MCF 10A (cell line): ENCODE results near the gene PIK3R3. TPM values are rescaled to one million over a fixed set of nuclear protein-coding genes. Genes with fewer than 3 reads are reported as not detected.

Experiments
- BruUV-seq: library from RNA; stranded (reverse); fragments of 400-500 nt; replicated peaks from 2 replicates; lab custom pipeline; 2021; lab: Mats Ljungman, UMichigan
- CTCF ChIA-PET: fragments of 300-600 bp; sonication (Branson Sonifier 250); formaldehyde crosslinking; extraction: SDS; loops from one replicate; lab custom pipeline; 2021; ENCODE audit warnings: antibody characterized with exemption, inconsistent platforms; lab: Yijun Ruan, JAX
- POLR2A ChIA-PET: fragments of 300-600, 350-650 bp; sonication (Branson Sonifier 250); formaldehyde crosslinking; extraction: SDS; loops from one replicate; lab custom pipeline; 2020; ENCODE audit warnings: antibody characterized with exemption, inconsistent platforms; lab: Yijun Ruan, JAX
- DNase-seq: peaks from one replicate; pipeline ENCODE4 v3.0.0-alpha.2; 2018; ENCODE audit not compliant: unreplicated experiment
- H3K27ac Mint-ChIP-seq: one replicate; pipeline ENCODE4 v1.8.0; 2022; ENCODE audit warnings: mild to moderate bottlenecking, low read depth, mixed read lengths; ENCODE audit not compliant: unreplicated experiment
- H3K27me3 Mint-ChIP-seq: one replicate; pipeline ENCODE4 v1.8.0; 2022; ENCODE audit warnings: mixed read lengths; ENCODE audit not compliant: insufficient read depth, unreplicated experiment
- H3K36me3 Mint-ChIP-seq: one replicate; pipeline ENCODE4 v1.8.0; 2022; ENCODE audit warnings: mild to moderate bottlenecking, moderate library complexity, mixed read lengths; ENCODE audit not compliant: insufficient read depth, unreplicated experiment
- H3K4me1 Mint-ChIP-seq: one replicate; pipeline ENCODE4 v1.8.0; 2022; ENCODE audit warnings: mixed read lengths; ENCODE audit not compliant: insufficient read depth, unreplicated experiment
- H3K4me3 Mint-ChIP-seq: one replicate; pipeline ENCODE4 v1.8.0; 2022; ENCODE audit warnings: mild to moderate bottlenecking, moderate library complexity, mixed read lengths; ENCODE audit not compliant: unreplicated experiment
- H3K9me3 Mint-ChIP-seq: one replicate; pipeline ENCODE4 v1.8.0; 2022; ENCODE audit warnings: mixed read lengths; ENCODE audit not compliant: unreplicated experiment
- intact Hi-C: fragments of 100-400 bp; cut with micrococcal nuclease; formaldehyde crosslinking; loops from 2 replicates; pipeline ENCODE4 v1.14.1; 2022
- total RNA-seq: library from RNA; stranded (reverse); gene quantifications from 2 replicates; pipeline ENCODE4 v1.2.3, GENCODE V29; 2022
- TF ChIP-seq, protein P1 (sequence below): fragments of 200-600 bp; IDR thresholded peaks from one replicate; pipeline ENCODE4 v1.8.0; 2022; ENCODE audit warnings: antibody characterized with exemption, mild to moderate bottlenecking; ENCODE audit not compliant: unreplicated experiment

PIK3R3 gene
- total RNA-seq, 1 experiment from 2014 or later: 9.3 TPM

DNA sequence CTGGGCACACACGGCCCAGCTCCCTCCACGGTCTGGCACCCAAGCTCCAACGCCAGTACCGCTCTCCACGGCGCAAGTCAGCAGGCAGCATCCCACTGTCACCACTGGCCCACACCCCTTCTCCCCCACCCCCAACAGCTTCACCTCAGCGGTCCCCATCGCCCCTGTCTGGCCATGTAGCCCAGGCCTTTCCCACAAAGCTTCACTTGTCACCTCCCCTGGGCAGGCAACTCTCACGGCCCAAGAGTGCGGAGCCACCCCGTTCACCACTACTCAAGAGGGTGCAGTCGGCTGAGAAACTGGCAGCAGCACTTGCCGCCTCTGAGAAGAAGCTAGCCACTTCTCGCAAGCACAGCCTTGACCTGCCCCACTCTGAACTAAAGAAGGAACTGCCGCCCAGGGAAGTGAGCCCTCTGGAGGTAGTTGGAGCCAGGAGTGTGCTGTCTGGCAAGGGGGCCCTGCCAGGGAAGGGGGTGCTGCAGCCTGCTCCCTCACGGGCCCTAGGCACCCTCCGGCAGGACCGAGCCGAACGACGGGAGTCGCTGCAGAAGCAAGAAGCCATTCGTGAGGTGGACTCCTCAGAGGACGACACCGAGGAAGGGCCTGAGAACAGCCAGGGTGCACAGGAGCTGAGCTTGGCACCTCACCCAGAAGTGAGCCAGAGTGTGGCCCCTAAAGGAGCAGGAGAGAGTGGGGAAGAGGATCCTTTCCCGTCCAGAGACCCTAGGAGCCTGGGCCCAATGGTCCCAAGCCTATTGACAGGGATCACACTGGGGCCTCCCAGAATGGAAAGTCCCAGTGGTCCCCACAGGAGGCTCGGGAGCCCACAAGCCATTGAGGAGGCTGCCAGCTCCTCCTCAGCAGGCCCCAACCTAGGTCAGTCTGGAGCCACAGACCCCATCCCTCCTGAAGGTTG lies 97.6 kb downstream of the PIK3R3 start:
- POLR2A ChIA-PET: interaction anchor here (0.8 to 3.6 kb wide), 2 partner anchors 97 to 147 kb away, joined by 3 to 17 read pairs; partner anchors contain the start of gene PIK3R3
- CTCF ChIA-PET: interaction anchor here (0.5 to 10.0 kb wide), 8 partner anchors 8 to 247 kb away, joined by 3 to 202 read pairs (median 7); partner anchors contain the start of genes P3R3URF and TSPAN1
- intact Hi-C loops: no loop called here
- no TSS peak for BruUV-seq
- no peaks in the 10 kb centered on the region for H3K9me3 Mint-ChIP-seq
- H3K36me3 Mint-ChIP-seq: peaks cover 10% of the 10 kb centered on the region
- TF ChIP-seq, protein P1, sequence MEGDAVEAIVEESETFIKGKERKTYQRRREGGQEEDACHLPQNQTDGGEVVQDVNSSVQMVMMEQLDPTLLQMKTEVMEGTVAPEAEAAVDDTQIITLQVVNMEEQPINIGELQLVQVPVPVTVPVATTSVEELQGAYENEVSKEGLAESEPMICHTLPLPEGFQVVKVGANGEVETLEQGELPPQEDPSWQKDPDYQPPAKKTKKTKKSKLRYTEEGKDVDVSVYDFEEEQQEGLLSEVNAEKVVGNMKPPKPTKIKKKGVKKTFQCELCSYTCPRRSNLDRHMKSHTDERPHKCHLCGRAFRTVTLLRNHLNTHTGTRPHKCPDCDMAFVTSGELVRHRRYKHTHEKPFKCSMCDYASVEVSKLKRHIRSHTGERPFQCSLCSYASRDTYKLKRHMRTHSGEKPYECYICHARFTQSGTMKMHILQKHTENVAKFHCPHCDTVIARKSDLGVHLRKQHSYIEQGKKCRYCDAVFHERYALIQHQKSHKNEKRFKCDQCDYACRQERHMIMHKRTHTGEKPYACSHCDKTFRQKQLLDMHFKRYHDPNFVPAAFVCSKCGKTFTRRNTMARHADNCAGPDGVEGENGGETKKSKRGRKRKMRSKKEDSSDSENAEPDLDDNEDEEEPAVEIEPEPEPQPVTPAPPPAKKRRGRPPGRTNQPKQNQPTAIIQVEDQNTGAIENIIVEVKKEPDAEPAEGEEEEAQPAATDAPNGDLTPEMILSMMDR: no peak
- no peaks in the 10 kb centered on the region for H3K4me1 Mint-ChIP-seq
- no peak overlapping the region for H3K4me3 Mint-ChIP-seq
- H3K27ac Mint-ChIP-seq: no peak overlapping the region
- no peak for DNase-seq
- no peaks in the 10 kb centered on the region for H3K27me3 Mint-ChIP-seq

DNA sequence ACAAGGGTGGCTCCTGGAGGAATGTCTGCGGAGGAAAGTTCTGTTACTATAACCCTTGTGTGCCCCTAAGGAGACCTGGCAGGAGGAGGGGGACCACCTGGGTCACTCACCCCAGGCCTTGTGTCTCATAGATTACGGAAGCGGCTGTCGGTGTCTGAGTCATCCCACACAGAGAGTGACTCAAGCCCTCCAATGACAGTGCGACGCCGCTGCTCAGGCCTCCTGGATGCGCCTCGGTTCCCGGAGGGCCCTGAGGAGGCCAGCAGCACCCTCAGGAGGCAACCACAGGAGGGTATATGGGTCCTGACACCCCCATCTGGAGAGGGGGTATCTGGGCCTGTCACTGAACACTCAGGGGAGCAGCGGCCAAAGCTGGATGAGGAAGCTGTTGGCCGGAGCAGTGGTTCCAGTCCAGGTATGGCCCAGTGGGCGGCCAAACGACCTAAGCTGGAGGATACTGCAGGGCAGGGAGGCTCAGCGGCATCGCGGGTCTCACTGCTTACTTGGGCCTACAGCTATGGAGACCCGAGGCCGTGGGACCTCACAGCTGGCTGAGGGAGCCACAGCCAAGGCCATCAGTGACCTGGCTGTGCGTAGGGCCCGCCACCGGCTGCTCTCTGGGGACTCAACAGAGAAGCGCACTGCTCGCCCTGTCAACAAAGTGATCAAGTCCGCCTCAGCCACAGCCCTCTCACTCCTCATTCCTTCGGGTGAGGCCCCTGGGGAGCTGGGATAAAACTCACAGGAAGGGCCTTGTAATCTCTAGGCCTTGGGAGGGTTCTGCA lies 101.4 kb downstream of the PIK3R3 start:
- H3K4me3 Mint-ChIP-seq: no peak overlapping the region
- POLR2A ChIA-PET: interaction anchor here (0.9 kb wide), 1 partner anchor 166 kb away, joined by 3 read pairs; no protein-coding TSS in a partner anchor
- no peaks in the 10 kb centered on the region for H3K4me1 Mint-ChIP-seq
- no peak for DNase-seq
- H3K27me3 Mint-ChIP-seq: no peaks in the 10 kb centered on the region
- H3K27ac Mint-ChIP-seq: no peak overlapping the region
- no TSS peak for BruUV-seq
- CTCF ChIA-PET: interaction anchor here (0.7 to 2.9 kb wide), 2 partner anchors 150 to 193 kb away, joined by 3 to 17 read pairs; no protein-coding TSS in a partner anchor
- TF ChIP-seq, protein P1: no peak
- H3K36me3 Mint-ChIP-seq: peaks cover 10% of the 10 kb centered on the region
- intact Hi-C loops: no loop called here
- no peaks in the 10 kb centered on the region for H3K9me3 Mint-ChIP-seq

DNA sequence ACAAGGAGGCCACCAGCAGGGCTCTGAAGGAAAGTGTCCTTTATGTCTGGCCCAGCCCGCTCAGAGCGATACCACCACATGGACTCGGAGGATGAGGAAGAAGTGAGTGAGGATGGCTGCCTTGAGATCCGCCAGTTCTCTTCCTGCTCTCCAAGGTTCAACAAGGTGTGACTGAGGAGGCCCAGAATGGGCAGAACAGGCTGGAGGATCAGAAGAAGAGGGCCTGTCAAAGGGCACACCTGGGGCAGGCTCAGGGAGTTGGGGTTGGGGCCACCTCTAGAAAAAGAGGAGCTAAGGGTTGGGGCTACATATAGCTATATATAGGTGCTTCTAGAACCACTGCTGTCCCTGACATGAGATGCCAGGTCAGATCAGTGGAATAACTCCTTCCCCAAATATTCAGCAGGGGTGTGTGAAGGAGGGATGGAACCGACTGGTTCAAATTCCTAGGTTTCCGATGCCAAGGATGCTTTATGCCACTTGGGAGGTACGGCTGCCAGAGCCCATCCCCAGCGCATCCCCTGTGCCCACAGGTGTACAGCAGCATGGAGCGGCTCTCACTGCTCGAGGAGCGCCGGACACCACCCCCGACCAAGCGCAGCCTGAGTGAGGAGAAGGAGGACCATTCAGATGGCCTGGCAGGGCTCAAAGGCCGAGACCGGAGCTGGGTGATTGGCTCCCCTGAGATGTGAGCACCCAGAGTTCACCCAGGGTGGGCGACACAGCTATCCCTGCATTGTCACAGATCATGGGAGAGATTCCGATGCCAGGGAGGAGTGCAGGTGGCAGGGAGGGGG lies 102.2 kb downstream of the PIK3R3 start:
- POLR2A ChIA-PET: no interaction called here
- Mint-ChIP-seq H3K27me3 (no peaks in the 10 kb centered on the region), H3K36me3 (peaks cover 10% of the 10 kb centered on the region), H3K9me3 (no peaks in the 10 kb centered on the region), H3K4me3 (no peak overlapping the region), H3K27ac (no peak overlapping the region), H3K4me1 (no peaks in the 10 kb centered on the region)
- CTCF ChIA-PET: interaction anchor here (2.9 kb wide), 1 partner anchor 194 kb away, joined by 17 read pairs; no protein-coding TSS in a partner anchor
- TF ChIP-seq, protein P1: no peak
- intact Hi-C loops: no loop called here
- no TSS peak for BruUV-seq
- DNase-seq: no peak
